Fibroblast of pulmonary artery (primary cell): Measurements from ENCODE around the gene GAL3ST1.

ENCODE experiments used
- DNase-seq: peaks from one replicate; pipeline ENCODE4 v3.0.0-alpha.2; 2010; ENCODE audit warnings: low read depth
- H3K4me3 ChIP-seq: replicated peaks from 2 replicates; pipeline ENCODE4 v1.5.1; 2011; ENCODE audit warnings: low read depth, mild to moderate bottlenecking, control low read depth, low read length, moderate library complexity
- TF ChIP-seq, protein P1 (sequence below): IDR thresholded peaks from 2 replicates; pipeline ENCODE4 v1.5.1; 2011; ENCODE audit warnings: mild to moderate bottlenecking, control low read depth, low read length, inconsistent platforms; ENCODE audit errors: missing control alignments

GAL3ST1 gene

DNA sequence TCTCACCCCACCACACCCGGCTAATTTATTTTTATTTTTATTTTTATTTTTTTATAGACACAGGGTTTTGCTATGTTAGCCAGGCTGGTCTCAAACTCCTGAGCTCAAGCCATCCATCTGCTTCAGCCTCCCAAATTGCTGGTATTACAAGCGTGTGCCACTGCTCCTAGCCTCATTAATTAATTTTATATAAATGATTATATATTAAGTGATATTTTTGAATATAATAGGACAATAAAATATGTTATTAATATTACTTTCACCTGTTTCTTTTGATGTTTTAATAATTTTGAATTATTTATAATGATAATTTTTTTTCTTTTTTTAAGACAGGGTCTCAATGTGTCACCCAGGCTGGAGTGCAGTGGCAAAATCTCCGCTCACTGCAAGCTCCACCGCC, 66.8 kb downstream of the GAL3ST1 start:
- DNase-seq = no peak
- no peak overlapping the region for H3K4me3 ChIP-seq
- TF ChIP-seq, protein P1, sequence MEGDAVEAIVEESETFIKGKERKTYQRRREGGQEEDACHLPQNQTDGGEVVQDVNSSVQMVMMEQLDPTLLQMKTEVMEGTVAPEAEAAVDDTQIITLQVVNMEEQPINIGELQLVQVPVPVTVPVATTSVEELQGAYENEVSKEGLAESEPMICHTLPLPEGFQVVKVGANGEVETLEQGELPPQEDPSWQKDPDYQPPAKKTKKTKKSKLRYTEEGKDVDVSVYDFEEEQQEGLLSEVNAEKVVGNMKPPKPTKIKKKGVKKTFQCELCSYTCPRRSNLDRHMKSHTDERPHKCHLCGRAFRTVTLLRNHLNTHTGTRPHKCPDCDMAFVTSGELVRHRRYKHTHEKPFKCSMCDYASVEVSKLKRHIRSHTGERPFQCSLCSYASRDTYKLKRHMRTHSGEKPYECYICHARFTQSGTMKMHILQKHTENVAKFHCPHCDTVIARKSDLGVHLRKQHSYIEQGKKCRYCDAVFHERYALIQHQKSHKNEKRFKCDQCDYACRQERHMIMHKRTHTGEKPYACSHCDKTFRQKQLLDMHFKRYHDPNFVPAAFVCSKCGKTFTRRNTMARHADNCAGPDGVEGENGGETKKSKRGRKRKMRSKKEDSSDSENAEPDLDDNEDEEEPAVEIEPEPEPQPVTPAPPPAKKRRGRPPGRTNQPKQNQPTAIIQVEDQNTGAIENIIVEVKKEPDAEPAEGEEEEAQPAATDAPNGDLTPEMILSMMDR = no peak

DNA sequence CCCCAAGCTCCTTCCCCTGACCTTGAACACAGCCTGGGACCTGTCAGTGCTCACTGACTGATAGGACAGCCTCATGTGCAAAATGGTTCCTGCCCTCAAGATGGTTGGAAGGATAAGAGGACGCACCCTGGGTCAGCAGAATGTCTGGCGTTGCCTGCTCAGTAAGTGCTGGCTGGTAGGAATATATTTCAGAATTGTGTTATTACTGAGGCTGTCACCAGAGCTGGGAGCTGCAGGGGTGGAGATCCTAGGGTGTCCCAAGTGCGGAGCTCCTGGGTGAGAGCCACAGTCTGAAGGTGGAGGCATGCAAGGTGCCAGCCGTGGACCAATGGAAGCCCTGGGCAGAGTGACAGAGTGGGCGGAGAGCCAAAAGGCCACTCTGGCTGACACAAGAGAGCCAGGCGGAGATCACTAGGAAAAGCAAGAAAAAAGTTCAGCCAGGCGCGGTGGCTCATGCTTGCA, 67.9 kb downstream of the GAL3ST1 start:
- H3K4me3 ChIP-seq = no peak overlapping the region
- TF ChIP-seq, protein P1 = no peak

More for the DNA sequence above, 67.9 kb downstream of the GAL3ST1 start:
- no peak for DNase-seq
